22Rv1 (cell line): Measurements from ENCODE around the gene OSTC.
A peak's percentile ranks its signal among the peaks of the same experiment; 100 is the strongest.

ENCODE experiments used
- H3K27ac ChIP-seq: fragments of 450-650 bp; 2 replicates; pipeline ENCODE4 v1.5.1; 2017
- CTCF ChIP-seq: fragments of 450-650 bp; IDR thresholded peaks from 2 replicates; pipeline ENCODE4 v1.5.1; 2017; ENCODE audit warnings: mild to moderate bottlenecking
- ZFX ChIP-seq: fragments of 450-650 bp; IDR thresholded peaks from 2 replicates; pipeline ENCODE4 v1.6.1; 2017; ENCODE audit warnings: antibody characterized with exemption, borderline replicate concordance

OSTC gene

GRCh38 chr4:108649863-108650211, 562 bp upstream of the OSTC start:
- peak overlapping the region; percentile 81 for H3K27ac ChIP-seq
- TF ChIP-seq CTCF (no peak; the same call in 1 of the 2 replicates), ZFX (no peak)

GRCh38 chr4:108651014-108651791, 804 bp downstream of the OSTC start:
- TF ChIP-seq CTCF (no peak), ZFX (no peak)
- peak overlapping the region; percentile 81 for H3K27ac ChIP-seq

- no peak overlapping the region for H3K27ac ChIP-seq
- TF ChIP-seq ZFX (no peak), CTCF (no peak)
These were observed 12.2 kb downstream of the OSTC start for GRCh38 chr4:108662629-108663028.

GRCh38 chr4:108674356-108674977, 24.1 kb downstream of the OSTC start:
- TF ChIP-seq CTCF: no peak
- TF ChIP-seq ZFX: no peak
- H3K27ac ChIP-seq: no peak overlapping the region

GRCh38 chr4:108681321-108681809, 31.0 kb downstream of the OSTC start:
- no peak overlapping the region for H3K27ac ChIP-seq
- TF ChIP-seq CTCF (no peak), ZFX (no peak)

- no peak for TF ChIP-seq ZFX
- TF ChIP-seq CTCF: peak; percentile 71
- no peak overlapping the region for H3K27ac ChIP-seq
These were observed 33.1 kb downstream of the OSTC start for GRCh38 chr4:108683479-108683878.

GRCh38 chr4:108685036-108685686, 34.8 kb downstream of the OSTC start:
- TF ChIP-seq ZFX (no peak), CTCF (no peak)
- H3K27ac ChIP-seq: no peak overlapping the region
